ENCODE data around the gene GRM7.

GRCh38 chr3:7421065-7421464 is 560.1 kb downstream of the GRM7 start:
- no peak for TF ChIP-seq CTCF (IDR thresholded peaks at IDR 0.05)
- no peak for TF ChIP-seq POLR2A (IDR thresholded peaks at IDR 0.05)
